ENCODE measurements around the gene PGLYRP4.
"Not testable (repeated sequence)": the region's sequence is repeated elsewhere in the genome, so short reads cannot be mapped to it uniquely, and the experiment has no call there.

PGLYRP4 gene

GRCh38 chr1:153337980-153338853 lies 10.4 kb downstream of the PGLYRP4 start:
- no peak for DNase-seq (ENCODE audit: low read depth)
- no peak overlapping the region for H3K4me3 ChIP-seq (ENCODE audit: low read length)
- no peak for TF ChIP-seq CTCF (conservative IDR thresholded peaks at IDR 0.05; ENCODE audit: low read depth, low read length)

DNA sequence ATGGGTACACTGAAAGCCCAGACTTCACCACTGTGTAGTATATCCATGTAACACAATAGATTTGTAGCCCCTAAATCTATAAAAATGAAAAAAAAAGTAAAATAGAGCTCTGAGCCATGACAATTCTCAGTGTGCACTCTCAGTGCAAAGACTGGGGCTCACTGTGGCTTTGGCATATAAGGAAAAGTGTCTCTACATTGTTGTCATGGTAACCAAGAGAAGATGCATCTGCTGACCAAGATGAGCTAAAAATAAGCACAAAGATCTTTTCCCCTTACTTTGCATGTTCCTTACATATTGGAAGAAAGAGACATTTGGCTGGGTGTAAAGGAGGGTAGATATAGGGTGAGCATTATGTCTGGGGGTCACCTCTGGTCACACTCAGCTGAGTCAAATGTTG lies 12.0 kb downstream of the PGLYRP4 start:
- no peak overlapping the region for H3K4me3 ChIP-seq (ENCODE audit: low read length)
- no peak for DNase-seq (ENCODE audit: low read depth)
- no peak for TF ChIP-seq CTCF (conservative IDR thresholded peaks at IDR 0.05; ENCODE audit: low read depth, low read length)

GRCh38 chr1:153333902-153334301 lies 14.7 kb downstream of the PGLYRP4 start:
- DNase-seq (ENCODE audit: low read depth), result no peak
- H3K4me3 ChIP-seq (ENCODE audit: low read length), result no peak overlapping the region
- no peak for TF ChIP-seq CTCF (conservative IDR thresholded peaks at IDR 0.05; ENCODE audit: low read depth, low read length)

DNA sequence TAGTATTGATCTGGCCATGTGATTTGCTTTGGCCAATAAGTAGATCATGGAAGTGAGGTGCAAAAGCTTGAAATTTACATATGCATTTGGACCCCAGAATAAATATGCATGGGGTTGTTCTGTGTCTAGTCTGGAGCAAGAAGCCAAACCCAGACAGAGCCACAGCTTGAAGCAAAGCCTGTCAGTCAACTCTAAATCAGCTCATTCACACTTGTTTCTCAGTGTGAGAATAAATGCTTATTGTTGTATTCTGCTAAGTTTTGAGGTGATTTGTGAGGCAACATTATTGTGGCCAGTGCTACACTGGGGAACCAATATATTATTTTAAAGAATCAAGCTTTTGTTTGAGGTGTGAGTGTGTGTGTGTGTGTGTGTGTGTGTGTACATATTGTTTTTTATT lies 23.7 kb downstream of the PGLYRP4 start:
- no peak overlapping the region for H3K4me3 ChIP-seq (ENCODE audit: low read length)
- no peak for TF ChIP-seq CTCF (conservative IDR thresholded peaks at IDR 0.05; ENCODE audit: low read depth, low read length)
- DNase-seq (ENCODE audit: low read depth), result no peak

DNA sequence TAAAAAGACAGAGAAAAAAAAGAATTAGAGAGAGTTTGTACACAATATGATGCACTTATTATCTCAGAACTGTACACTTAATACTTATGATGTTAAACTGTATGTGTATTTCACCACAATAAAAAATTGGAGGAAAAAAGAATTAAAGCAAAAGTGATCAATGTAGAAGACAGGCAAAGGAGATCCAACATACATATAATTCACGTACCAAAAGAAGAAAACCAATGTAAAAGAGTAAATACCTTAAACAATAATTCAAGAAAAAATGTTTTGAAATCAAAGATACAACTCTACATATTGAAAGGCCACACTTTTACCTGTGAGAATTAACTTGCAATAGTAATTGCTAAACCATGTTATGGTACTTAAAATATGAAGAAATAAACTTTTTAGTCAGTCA lies 26.1 kb downstream of the PGLYRP4 start:
- TF ChIP-seq CTCF (conservative IDR thresholded peaks at IDR 0.05; ENCODE audit: low read depth, low read length), result no peak
- no peak overlapping the region for H3K4me3 ChIP-seq (ENCODE audit: low read length)
- DNase-seq (ENCODE audit: low read depth), result no peak

GRCh38 chr1:153318145-153318544 lies 30.5 kb downstream of the PGLYRP4 start:
- not testable (repeated sequence) for DNase-seq (ENCODE audit: low read depth); H3K4me3 ChIP-seq (ENCODE audit: low read length)

DNA sequence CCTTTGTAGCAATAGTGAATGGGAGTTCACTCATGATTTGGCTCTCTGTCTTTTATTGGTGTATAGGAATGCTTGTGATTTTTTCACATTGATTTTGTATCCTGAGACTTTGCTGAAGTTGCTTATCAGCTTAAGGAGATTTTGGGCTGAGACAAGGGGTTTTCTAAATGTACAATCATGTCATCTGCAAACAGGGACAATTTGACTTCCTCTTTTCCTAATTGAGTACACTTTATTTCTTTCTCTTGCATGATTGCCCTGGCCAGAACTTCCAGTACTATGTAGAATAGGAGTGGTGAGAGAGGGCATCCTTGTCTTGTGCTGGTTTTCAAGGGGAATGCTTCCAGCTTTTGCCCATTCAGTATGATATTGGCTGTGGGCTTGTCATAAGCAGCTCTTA lies 32.6 kb downstream of the PGLYRP4 start:
- not testable (repeated sequence) for H3K4me3 ChIP-seq (ENCODE audit: low read length); DNase-seq (ENCODE audit: low read depth)

DNA sequence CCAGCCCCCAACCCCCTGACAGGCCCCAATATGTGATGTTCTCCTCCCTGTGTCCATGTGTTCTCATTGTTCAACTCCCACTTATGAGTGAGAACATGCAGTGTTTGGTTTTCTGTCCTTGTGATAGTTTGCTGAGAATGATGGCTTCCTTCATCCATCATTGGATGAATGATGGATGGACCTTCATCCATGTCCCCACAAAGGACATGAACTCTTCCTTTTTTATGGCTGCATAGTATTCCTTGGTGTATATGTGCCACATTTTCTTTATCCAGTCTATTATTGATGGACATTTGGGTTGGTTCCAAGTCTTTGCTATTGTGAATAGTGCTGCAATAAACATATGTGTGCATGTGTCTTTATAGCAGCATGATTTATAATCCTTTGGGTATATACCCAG lies 34.3 kb downstream of the PGLYRP4 start:
- not testable (repeated sequence) for DNase-seq (ENCODE audit: low read depth); H3K4me3 ChIP-seq (ENCODE audit: low read length)

DNA sequence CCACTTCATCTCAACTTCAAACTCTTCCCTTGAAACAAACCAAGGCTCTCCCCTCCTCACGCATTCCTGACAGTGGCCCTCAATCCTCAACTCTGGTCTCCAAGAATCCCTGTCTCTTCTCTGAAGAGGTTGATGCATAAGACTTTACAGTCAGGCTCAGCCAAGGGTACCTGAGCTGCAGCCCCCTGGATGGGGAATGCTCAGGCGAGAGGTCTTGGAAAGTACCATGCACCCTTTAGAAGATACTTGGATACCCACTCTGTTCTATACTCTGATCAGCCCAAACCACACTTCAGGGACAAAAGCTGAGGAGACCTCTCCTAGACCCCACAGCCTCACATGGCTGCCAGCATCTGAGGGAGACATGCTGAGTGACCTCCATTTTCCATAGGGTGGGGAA lies 35.4 kb downstream of the PGLYRP4 start:
- no peak overlapping the region for H3K4me3 ChIP-seq (ENCODE audit: low read length)
- no peak for TF ChIP-seq CTCF (conservative IDR thresholded peaks at IDR 0.05; ENCODE audit: low read depth, low read length)
- no peak for DNase-seq (ENCODE audit: low read depth)
